ENCODE results near the gene CCDC91. TPM values are rescaled to one million over a fixed set of nuclear protein-coding genes. Genes with fewer than 3 reads are reported as not detected.

Gene CCDC91
- total and polyA plus RNA-seq, 11 donors = 24.9 to 62.1 (median 51.8) TPM

DNA sequence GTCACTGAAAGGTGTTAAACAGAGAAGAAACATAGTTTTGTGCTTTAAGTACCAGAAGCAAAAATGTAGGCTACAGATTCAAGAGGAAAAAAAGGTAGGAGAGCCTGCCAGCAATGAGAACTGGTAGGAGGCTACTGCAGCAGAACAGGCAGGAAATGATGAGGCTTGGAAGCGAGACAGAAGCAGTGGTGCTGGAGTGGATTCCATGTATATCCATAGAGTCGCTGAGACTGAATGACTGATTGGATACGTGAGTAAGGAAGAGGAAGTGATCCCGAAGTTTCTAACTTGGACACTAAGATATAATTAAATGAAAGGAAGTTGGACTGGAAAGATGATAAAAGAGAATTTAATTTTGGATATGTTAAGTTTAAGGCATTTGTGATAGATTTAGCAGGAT lies 45.0 kb upstream of the CCDC91 start:
- Histone ChIP-seq H3K27me3 (no peaks in the 10 kb centered on the region), H3K27ac (no peak overlapping the region), H3K4me3 (no peak overlapping the region), H3K4me1 (no peaks in the 10 kb centered on the region), H3K36me3 (no peaks in the 10 kb centered on the region), H3K9me3 (no peaks in the 10 kb centered on the region)
- DNase-seq (no peak), ATAC-seq (no peak)
- TF ChIP-seq, protein P1, sequence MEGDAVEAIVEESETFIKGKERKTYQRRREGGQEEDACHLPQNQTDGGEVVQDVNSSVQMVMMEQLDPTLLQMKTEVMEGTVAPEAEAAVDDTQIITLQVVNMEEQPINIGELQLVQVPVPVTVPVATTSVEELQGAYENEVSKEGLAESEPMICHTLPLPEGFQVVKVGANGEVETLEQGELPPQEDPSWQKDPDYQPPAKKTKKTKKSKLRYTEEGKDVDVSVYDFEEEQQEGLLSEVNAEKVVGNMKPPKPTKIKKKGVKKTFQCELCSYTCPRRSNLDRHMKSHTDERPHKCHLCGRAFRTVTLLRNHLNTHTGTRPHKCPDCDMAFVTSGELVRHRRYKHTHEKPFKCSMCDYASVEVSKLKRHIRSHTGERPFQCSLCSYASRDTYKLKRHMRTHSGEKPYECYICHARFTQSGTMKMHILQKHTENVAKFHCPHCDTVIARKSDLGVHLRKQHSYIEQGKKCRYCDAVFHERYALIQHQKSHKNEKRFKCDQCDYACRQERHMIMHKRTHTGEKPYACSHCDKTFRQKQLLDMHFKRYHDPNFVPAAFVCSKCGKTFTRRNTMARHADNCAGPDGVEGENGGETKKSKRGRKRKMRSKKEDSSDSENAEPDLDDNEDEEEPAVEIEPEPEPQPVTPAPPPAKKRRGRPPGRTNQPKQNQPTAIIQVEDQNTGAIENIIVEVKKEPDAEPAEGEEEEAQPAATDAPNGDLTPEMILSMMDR (IDR thresholded peaks at IDR 0.05) = no peak
- TF ChIP-seq POLR2A (IDR thresholded peaks at IDR 0.05) = no peak
- 60 to 62% (median 61%) methylated on average over 4 of the region's 4 CpGs for WGBS, 4 donors
- intact Hi-C loops (cut with DNase I) = no loop called here

DNA sequence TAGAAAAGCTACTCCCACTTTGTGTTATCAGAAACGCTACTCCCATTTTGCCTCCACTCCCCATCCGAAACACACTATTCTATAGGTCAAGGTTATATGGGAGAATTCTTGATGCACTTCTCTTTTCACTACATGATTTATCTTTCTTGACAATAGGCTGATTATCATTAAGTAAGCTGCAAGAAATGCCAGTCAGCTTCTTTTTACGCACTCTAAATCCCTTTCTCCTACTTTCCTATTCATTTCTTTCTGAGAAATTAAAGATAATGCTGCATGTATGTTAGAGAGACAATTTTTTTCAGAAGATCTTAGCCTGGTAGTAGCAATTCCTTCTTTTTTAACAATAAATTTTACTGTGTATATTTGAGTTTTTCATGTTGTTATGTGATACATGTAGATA lies 41.0 kb upstream of the CCDC91 start:
- H3K9me3 ChIP-seq = peaks cover 0 to 7% (median 1%) of the 10 kb centered on the region in 12 donors
- no peak for ATAC-seq
- DNase-seq = no peak
- no peaks in the 10 kb centered on the region for H3K36me3 ChIP-seq
- H3K4me1 ChIP-seq = no peaks in the 10 kb centered on the region
- no peak for TF ChIP-seq POLR2A (IDR thresholded peaks at IDR 0.05)
- TF ChIP-seq, protein P1 (IDR thresholded peaks at IDR 0.05) = no peak
- 73 to 90% (median 84%) methylated on average over 3 of the region's 3 CpGs for WGBS, 4 donors
- H3K4me3 ChIP-seq = no peak overlapping the region
- intact Hi-C loops (cut with DNase I) = no loop called here
- no peaks in the 10 kb centered on the region for H3K27me3 ChIP-seq
- H3K27ac ChIP-seq = no peak overlapping the region

DNA sequence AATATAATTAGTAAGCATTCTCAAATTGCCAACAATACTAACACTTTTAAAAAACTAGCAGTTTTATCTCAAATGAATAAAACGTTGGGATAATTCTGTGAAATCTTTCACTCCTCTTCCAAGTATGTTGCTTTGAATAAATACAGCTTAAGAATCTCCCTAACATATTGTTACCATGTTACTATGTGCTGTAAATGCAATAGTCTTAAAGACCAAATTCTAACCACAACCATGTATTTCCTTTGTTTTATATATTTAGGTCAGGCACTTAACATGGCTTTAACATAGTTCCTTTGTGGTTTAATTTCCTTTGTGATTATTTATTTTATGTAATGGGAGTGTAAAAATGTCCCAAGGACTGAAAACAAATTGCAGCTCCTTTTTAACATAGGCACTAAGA lies 33.9 kb upstream of the CCDC91 start:
- Histone ChIP-seq H3K27ac (no peak overlapping the region), H3K4me3 (no peak overlapping the region), H3K4me1 (no peaks in the 10 kb centered on the region), H3K36me3 (no peaks in the 10 kb centered on the region), H3K9me3 (peaks cover 0 to 3% (median 0%) of the 10 kb centered on the region in 12 donors), H3K27me3 (no peaks in the 10 kb centered on the region)
- ATAC-seq = no peak
- intact Hi-C loops (cut with DNase I) = no loop called here
- TF ChIP-seq, protein P1 (IDR thresholded peaks at IDR 0.05) = no peak
- WGBS, 4 donors = 63 to 67% (median 64%) methylated on average over 1 of the region's 1 CpG
- no peak for DNase-seq

DNA sequence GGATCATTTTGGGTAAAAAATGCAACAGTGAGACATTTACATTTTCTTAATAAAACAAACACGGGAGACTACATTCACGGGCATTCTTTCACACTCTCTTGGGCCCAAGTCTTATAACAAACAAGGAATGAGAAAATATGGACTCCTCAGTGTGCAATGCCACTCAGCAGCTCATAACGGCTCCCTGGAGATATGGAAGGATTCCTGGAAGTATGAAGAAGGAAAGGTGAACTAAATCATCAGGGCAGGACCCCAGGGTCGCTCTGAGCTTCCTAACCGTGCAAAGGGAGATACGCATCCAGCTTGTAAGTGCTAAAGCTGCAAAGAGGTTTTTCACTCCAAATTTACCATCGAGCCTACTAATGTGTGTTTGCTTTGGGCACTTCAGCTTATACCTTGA lies 33.5 kb upstream of the CCDC91 start:
- H3K36me3 ChIP-seq = no peaks in the 10 kb centered on the region
- intact Hi-C loops (cut with DNase I) = no loop called here

More for the DNA sequence above, 33.5 kb upstream of the CCDC91 start:
- ATAC-seq (no peak), DNase-seq (no peak)
- Histone ChIP-seq H3K4me1 (no peaks in the 10 kb centered on the region), H3K4me3 (no peak overlapping the region), H3K9me3 (peaks cover 0 to 3% (median 0%) of the 10 kb centered on the region in 12 donors), H3K27ac (no peak overlapping the region), H3K27me3 (no peaks in the 10 kb centered on the region)
- TF ChIP-seq, protein P1 (IDR thresholded peaks at IDR 0.05) = no peak
- TF ChIP-seq POLR2A (IDR thresholded peaks at IDR 0.05) = no peak
- 75 to 80% (median 80%) methylated on average over 7 of the region's 7 CpGs for WGBS, 4 donors
